Left lung (tissue), 10 donors: ENCODE measurements around the gene PDHX. TPM values are rescaled to one million over a fixed set of nuclear protein-coding genes. Genes with fewer than 3 reads are reported as not detected.

ENCODE experiments used
- ATAC-seq: fragments of 200-7000 bp; cut with Tn5 transposase; one replicate; pipeline ENCODE4 v1.9.1; 2020; ENCODE audit warnings: moderate library complexity
- DNase-seq, 4 donors: peaks; one replicate each; pipeline ENCODE4 v3.0.0-alpha.2; 2013 to 2020
- H3K27ac ChIP-seq, 2 donors: fragments of 200-600 bp; sonication (generic) in 1 of 2; one replicate each; pipeline versions ENCODE4 v1.5.0 to v1.8.0; 2020 to 2021
- H3K27me3 ChIP-seq, 2 donors: fragments of 200-600 bp; sonication (generic) in 1 of 2; one replicate each; pipeline versions ENCODE4 v1.5.0 to v1.8.0; 2020 to 2021
- H3K36me3 ChIP-seq, 2 donors: fragments of 200-600 bp; sonication (generic) in 1 of 2; one replicate each; pipeline versions ENCODE4 v1.5.0 to v1.8.0; 2020 to 2021
- H3K4me1 ChIP-seq, 2 donors: fragments of 200-600 bp; one replicate each; pipeline ENCODE4 v1.8.0; 2021
- H3K4me3 ChIP-seq, 2 donors: fragments of 200-600 bp; sonication (generic) in 1 of 2; one replicate each; pipeline versions ENCODE4 v1.5.0 to v1.8.0; 2020 to 2021; ENCODE audit warnings: mild to moderate bottlenecking in 1 of 2
- H3K9me3 ChIP-seq, 2 donors: fragments of 200-600 bp; sonication (generic) in 1 of 2; one replicate each; pipeline versions ENCODE4 v1.5.0 to v1.8.0; 2020 to 2021
- intact Hi-C, 2 donors: fragments of 100-400 bp; cut with DNase I; formaldehyde crosslinking; loops; one replicate each; pipeline versions ENCODE4 v1.11.2 to v1.14.2; 2022
- polyA plus RNA-seq, 6 donors: library from polyadenylated mRNA; unstranded; fragments of 120-200 nt; gene quantifications; one replicate each; pipeline ENCODE4 v1.2.1, GENCODE V29; 2013; ENCODE audit not compliant: insufficient read length in 6 of 6
- total RNA-seq, 2 donors: library from RNA; stranded (reverse); fragmentation: NEBNext Ultra II Directional; extraction: Animal tissue kit (Norgen Biotek cat#: 25700); gene quantifications; one replicate each; pipeline ENCODE4 v1.2.1, GENCODE V29; 2021
- TF ChIP-seq, protein P1 (sequence below), 2 donors: fragments of 200-600 bp; sonication (generic) in 1 of 2; IDR thresholded peaks; one replicate each; pipeline versions ENCODE4 v1.5.0 to v1.8.0; 2021; ENCODE audit warnings: antibody characterized with exemption in 2 of 2
- donor health status: DM: no; HTN: yes; CAD: no.
- donor health status: DM: no; HTN: no; CAD: no.

Gene PDHX
- total and polyA plus RNA-seq, 8 donors, result 31.8 to 41.7 (median 35.0) TPM

DNA sequence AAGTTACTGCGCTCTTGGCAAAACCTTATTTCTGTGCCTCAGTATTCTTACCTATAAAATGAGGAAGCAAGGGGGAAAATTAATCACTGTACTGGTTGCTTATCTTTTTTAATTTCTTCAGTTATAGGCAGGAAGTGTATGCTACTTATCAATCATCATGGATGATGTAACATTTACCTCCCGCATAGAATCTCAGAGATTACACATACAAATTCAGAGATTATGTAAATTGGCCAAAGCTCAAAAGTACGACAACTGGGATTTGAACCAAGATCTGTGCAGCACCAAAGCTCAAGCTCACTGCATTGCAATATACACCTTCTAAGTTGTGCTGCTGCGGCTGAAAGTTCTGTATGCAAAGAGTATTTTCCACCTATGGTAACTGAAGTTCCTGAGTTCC, 83.0 kb downstream of the PDHX start:
- intact Hi-C loops, result loop anchor here in 1 of 2 donors (5.0 kb wide), 1 partner anchor 393 kb away; no protein-coding TSS in a partner anchor
- Histone ChIP-seq H3K27ac (no peak overlapping the region), H3K27me3 (no peaks in the 10 kb centered on the region), H3K4me1 (peaks cover 3 to 11% of the 10 kb centered on the region in 2 donors), H3K4me3 (no peak overlapping the region), H3K36me3 (no peaks in the 10 kb centered on the region), H3K9me3 (no peaks in the 10 kb centered on the region)
- DNase-seq (no peak), ATAC-seq (no peak)
- TF ChIP-seq, protein P1, sequence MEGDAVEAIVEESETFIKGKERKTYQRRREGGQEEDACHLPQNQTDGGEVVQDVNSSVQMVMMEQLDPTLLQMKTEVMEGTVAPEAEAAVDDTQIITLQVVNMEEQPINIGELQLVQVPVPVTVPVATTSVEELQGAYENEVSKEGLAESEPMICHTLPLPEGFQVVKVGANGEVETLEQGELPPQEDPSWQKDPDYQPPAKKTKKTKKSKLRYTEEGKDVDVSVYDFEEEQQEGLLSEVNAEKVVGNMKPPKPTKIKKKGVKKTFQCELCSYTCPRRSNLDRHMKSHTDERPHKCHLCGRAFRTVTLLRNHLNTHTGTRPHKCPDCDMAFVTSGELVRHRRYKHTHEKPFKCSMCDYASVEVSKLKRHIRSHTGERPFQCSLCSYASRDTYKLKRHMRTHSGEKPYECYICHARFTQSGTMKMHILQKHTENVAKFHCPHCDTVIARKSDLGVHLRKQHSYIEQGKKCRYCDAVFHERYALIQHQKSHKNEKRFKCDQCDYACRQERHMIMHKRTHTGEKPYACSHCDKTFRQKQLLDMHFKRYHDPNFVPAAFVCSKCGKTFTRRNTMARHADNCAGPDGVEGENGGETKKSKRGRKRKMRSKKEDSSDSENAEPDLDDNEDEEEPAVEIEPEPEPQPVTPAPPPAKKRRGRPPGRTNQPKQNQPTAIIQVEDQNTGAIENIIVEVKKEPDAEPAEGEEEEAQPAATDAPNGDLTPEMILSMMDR (IDR thresholded peaks at IDR 0.05), result no peak

DNA sequence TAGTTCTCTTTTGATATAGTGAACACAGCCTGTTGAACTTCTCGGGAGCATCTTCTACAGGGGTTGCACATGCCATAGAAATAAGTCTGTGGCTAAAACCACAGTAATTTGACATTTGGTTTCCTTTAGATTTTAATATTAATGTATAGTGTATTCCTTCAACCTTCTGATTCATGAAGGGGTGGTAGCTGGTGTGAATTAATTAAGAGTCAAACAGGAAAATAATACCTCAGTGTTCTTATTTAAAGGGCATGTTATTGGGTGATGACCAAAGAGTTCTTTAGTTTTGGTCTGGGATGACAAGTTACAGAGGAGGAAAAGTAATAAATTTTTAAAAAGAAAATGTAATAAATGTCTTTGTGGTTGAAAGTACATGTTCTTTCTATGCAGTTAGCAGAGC, 86.8 kb downstream of the PDHX start:
- Histone ChIP-seq H3K27me3 (no peaks in the 10 kb centered on the region), H3K4me3 (no peak overlapping the region), H3K27ac (no peak overlapping the region), H3K9me3 (no peaks in the 10 kb centered on the region), H3K4me1 (peaks cover under 1 to 15% of the 10 kb centered on the region in 2 donors), H3K36me3 (no peaks in the 10 kb centered on the region)
- no peak for ATAC-seq
- intact Hi-C loops, result no loop called here
- TF ChIP-seq, protein P1 (IDR thresholded peaks at IDR 0.05), result no peak
- DNase-seq, result no peak

DNA sequence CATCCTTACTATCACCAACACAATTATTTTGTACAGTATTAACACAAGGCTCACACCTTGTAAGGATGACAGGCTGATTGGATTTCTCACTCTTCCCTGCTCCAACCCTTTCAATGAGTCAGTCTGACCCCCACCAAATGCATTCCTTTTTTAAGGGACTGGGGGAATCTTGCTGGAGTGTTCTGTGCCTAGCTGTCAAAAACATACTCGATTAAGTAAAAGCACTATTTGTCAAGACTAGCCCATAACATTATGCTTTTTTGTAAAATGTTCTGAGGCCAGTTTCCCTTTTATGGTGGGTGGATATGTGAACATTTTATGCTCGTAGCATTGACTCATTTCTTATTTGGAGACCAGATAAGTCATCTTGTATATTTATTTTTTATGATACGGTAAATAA, 87.2 kb downstream of the PDHX start:
- Histone ChIP-seq H3K36me3 (no peaks in the 10 kb centered on the region), H3K27ac (no peak overlapping the region), H3K4me1 (peaks cover 0 to 12% of the 10 kb centered on the region in 2 donors), H3K27me3 (no peaks in the 10 kb centered on the region), H3K4me3 (no peak overlapping the region), H3K9me3 (no peaks in the 10 kb centered on the region)
- DNase-seq (no peak), ATAC-seq (no peak)
- TF ChIP-seq, protein P1 (IDR thresholded peaks at IDR 0.05), result no peak
- intact Hi-C loops, result no loop called here

DNA sequence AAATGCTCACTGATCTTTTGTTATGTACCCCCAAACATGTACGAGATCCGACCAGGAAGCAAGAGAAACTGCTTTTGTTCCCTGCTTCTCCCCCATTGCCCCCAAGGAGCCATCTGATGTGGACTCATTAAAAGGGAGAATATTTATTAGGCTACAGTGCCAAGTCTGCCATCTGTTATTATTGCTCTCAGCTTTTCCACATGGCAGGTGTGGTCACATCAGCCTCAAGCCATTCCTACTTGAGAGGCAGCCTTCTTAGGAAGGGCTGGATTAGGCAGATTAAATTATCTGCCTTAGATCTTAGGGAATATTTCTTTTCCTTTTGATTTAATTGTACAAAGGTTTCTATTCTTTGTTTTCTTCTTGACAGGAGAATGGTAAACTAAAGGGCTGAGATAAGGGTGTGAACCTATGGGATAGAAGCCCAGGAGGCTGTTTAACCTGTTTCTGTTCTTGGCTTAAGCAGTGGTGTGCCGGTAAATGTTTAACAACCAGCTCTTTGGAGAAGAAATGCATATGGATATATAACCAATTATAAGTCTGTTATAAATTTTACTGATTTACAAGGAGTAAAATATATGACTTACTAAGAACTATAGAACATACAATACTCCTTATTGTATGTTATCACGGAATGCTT, 88.8 kb downstream of the PDHX start:
- H3K27me3 ChIP-seq, result no peaks in the 10 kb centered on the region
- no peaks in the 10 kb centered on the region for H3K36me3 ChIP-seq
- ATAC-seq, result peak; percentile 69
- TF ChIP-seq, protein P1 (IDR thresholded peaks at IDR 0.05), result no peak
- peak in 1 of 4 donors; percentile 56 for DNase-seq
- no peaks in the 10 kb centered on the region for H3K9me3 ChIP-seq
- H3K4me3 ChIP-seq, result no peak overlapping the region
- H3K27ac ChIP-seq, result peak overlapping the region in 1 of 2 donors; percentile 27
- H3K4me1 ChIP-seq, result peaks cover 0 to 12% of the 10 kb centered on the region in 2 donors
- intact Hi-C loops, result no loop called here

DNA sequence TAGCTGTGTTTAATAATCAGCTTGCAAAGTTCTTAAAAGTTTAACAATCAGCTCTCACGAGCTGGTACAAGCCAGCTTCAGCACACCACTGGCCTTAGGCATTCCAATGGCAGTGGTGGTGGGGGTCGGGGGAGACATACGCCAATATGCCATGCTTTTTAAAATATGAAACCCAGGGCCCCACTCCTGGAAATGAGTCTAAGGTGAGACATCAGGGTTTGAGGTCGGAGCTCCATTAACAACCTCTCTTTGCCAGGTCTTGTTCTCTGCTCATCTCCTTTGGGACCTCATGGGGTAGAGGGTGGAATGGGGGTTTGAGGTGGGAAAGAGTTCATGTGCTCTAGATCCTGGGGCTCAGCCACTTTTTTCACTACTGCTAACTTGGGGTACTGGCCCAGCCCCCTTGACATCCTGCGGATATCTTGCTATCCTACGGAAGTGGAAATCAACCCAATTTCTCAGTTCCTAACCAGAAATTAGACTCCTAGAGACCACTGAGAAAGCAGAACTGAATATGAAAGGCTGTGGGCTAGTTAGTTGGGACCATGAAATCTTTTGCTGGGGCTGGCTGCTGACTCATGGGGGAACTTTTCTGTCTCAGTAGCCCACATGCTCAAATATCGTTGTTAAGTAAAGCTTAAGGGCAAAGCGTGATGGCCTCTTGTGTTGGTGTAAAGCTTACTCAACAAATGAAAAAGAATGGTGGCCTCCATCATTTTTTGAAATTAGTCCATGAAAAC, 90.1 kb downstream of the PDHX start:
- ATAC-seq (no peak), DNase-seq (no peak)
- H3K4me3 ChIP-seq, result no peak overlapping the region
- intact Hi-C loops, result no loop called here
- no peaks in the 10 kb centered on the region for H3K27me3 ChIP-seq
- peaks cover 0 to 12% of the 10 kb centered on the region in 2 donors for H3K4me1 ChIP-seq
- H3K27ac ChIP-seq, result peak overlapping the region in 1 of 2 donors; percentile 37
- TF ChIP-seq, protein P1 (IDR thresholded peaks at IDR 0.05), result no peak
- no peaks in the 10 kb centered on the region for H3K9me3 ChIP-seq
- no peaks in the 10 kb centered on the region for H3K36me3 ChIP-seq
